Measurements from ENCODE around the gene CDK18. TPM values are rescaled to one million over a fixed set of nuclear protein-coding genes. Genes with fewer than 3 reads are reported as not detected.

CDK18 gene
- total and polyA plus RNA-seq, 9 of the 15 experiments (the other 6 are each of a cell fraction or from before 2014, with no cell fraction given), result 0.05 to 0.69 (median 0.17) TPM; not detected in 2

DNA sequence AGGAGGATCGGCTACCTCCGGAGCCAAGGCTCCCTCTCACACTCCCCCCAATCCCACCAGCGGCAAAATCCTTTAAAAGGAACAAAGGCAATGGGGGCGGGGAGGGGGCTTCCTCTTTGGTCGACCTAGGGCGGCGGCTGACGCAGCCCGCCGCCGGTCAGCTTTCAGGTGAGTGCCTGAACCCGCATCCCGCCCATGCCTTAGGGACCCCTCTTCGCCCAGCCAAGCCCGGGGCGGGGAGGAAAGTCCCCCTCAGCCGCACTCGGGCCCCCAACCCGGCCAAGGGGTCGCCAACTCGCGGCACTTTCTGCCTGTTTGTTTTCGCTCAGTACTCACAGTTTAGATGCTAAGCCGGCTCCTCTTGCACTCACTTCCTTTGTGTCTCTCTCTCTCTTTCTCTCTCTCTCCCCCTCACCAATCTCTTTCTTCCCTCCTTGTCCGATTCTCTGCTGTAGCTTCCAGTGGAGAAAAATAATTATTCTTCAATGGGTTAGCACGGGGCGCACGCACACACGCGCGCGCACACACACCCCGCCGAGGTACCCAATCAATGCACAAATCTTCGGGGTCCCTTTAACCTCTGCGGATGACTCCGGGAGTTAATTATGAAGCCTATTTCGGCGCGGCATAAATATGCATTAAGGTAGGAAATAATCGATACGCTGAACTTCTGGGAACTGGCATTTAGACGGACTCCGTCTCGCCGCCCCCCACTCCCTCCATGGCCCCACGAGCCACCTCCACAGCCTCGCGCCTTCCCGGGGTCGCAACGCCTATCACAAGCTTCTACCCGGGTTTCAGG, 48.7 kb upstream of the CDK18 start, which contains the start of gene BLACAT1:
Gene BLACAT1, minus strand, starts transcription at position 465 of the 802 bp plus-strand sequence.
- H3K27ac ChIP-seq (ENCODE audit: extremely low read depth, low read depth, low read length), result no peak within 1 kb of the TSS
- WGBS (ENCODE audit: insufficient coverage, low coverage, missing lambda C conversion rate), result 37% methylated on average over 50 of the region's 53 CpGs
- H3K79me2 ChIP-seq (ENCODE audit: control insufficient read depth, insufficient read depth, low read length), result no peaks in the 10 kb centered on the region
- DNase-seq (ENCODE audit: extremely low read depth in 1 of 4, low spot score in 3 of 4) (no peak), ATAC-seq (no peak), FAIRE-seq (no peak)
- H3K27me3 ChIP-seq (ENCODE audit: control insufficient read depth in 2 of 2, insufficient read depth in 2 of 2, low read length in 2 of 2), result peaks cover 33 to 56% of the 10 kb centered on the region in 2 experiments
- CTCF ChIA-PET (ENCODE audit: low intra/inter-chr PET ratio), result no interaction called here
- H2AFZ ChIP-seq (ENCODE audit: low read depth, low read length), result no peak within 1 kb of the TSS
- no peak within 1 kb of the TSS for H3K4me3 ChIP-seq
- peaks cover 5% of the 10 kb centered on the region; the same call in 1 of the 2 replicates for H4K20me1 ChIP-seq (replicated peaks; ENCODE audit: control insufficient read depth, insufficient read depth, low read length)
- intact Hi-C loops (cut with micrococcal nuclease) (no loop called here), in situ Hi-C loops (cut with MboI) (no loop called here)
- H3K36me3 ChIP-seq (ENCODE audit: control insufficient read depth, insufficient read depth, low read length), result no peaks in the 10 kb centered on the region
- H3K9me1 ChIP-seq (ENCODE audit: control insufficient read depth, insufficient read depth, low read length), result no peaks in the 10 kb centered on the region
- H3K9ac ChIP-seq (ENCODE audit: insufficient read depth in 1 of 2, low read depth in 2 of 2, low read length in 2 of 2), result no peak within 1 kb of the TSS
- H3K4me1 ChIP-seq (replicated peaks in 1 of 2; ENCODE audit: control insufficient read depth in 2 of 2, insufficient read depth in 2 of 2, low read length in 2 of 2), result peaks cover 5 to 23% of the 10 kb centered on the region in 2 experiments; a peak in 4 of 5 replicates
- TF ChIP-seq ATF1 (CRISPR knock-in tag; IDR thresholded peaks at IDR 0.05) (no peak), ATF1 (tag; IDR thresholded peaks at IDR 0.05) (no peak), ELF4 (CRISPR knock-in tag; IDR thresholded peaks at IDR 0.05) (no peak), LEF1 (IDR thresholded peaks at IDR 0.05) (no peak), PHF21A (IDR thresholded peaks at IDR 0.05; ENCODE audit: borderline replicate concordance, low read depth) (no peak), ERF (CRISPR knock-in tag; IDR thresholded peaks at IDR 0.05) (no peak), KLF16 (IDR thresholded peaks at IDR 0.05) (no peak), ZNF134 (CRISPR knock-in tag; conservative IDR thresholded peaks at IDR 0.05) (no peak), ZFP30 (CRISPR knock-in tag; IDR thresholded peaks at IDR 0.05; ENCODE audit: borderline replicate concordance) (no peak), ZNF444 (CRISPR knock-in tag; IDR thresholded peaks at IDR 0.05) (no peak), ZNF561 (CRISPR knock-in tag; conservative IDR thresholded peaks at IDR 0.05) (no peak), TGIF2 (CRISPR knock-in tag; IDR thresholded peaks at IDR 0.05) (no peak), SETDB1 (IDR thresholded peaks at IDR 0.05; ENCODE audit: low read length) (no peak), STAT5B (CRISPR knock-in tag; IDR thresholded peaks at IDR 0.05) (no peak), NFXL1 (CRISPR knock-in tag; IDR thresholded peaks at IDR 0.05) (no peak), ZNF143 (CRISPR knock-in tag; IDR thresholded peaks at IDR 0.05) (no peak), MYC (IDR thresholded peaks at IDR 0.05; ENCODE audit: low read depth, low read length) (no peak), MYC (CRISPR knock-in tag; IDR thresholded peaks at IDR 0.05; ENCODE audit: borderline replicate concordance, low read depth) (no peak), ZZZ3 (IDR thresholded peaks at IDR 0.05) (no peak)
- TF ChIP-seq, protein P1, sequence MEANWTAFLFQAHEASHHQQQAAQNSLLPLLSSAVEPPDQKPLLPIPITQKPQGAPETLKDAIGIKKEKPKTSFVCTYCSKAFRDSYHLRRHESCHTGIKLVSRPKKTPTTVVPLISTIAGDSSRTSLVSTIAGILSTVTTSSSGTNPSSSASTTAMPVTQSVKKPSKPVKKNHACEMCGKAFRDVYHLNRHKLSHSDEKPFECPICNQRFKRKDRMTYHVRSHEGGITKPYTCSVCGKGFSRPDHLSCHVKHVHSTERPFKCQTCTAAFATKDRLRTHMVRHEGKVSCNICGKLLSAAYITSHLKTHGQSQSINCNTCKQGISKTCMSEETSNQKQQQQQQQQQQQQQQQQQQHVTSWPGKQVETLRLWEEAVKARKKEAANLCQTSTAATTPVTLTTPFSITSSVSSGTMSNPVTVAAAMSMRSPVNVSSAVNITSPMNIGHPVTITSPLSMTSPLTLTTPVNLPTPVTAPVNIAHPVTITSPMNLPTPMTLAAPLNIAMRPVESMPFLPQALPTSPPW (CRISPR knock-in tag; IDR thresholded peaks at IDR 0.05), result no peak
- TF ChIP-seq, protein P2, sequence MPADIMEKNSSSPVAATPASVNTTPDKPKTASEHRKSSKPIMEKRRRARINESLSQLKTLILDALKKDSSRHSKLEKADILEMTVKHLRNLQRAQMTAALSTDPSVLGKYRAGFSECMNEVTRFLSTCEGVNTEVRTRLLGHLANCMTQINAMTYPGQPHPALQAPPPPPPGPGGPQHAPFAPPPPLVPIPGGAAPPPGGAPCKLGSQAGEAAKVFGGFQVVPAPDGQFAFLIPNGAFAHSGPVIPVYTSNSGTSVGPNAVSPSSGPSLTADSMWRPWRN (IDR thresholded peaks at IDR 0.05; ENCODE audit: low read depth), result no peak
- BruUV-seq (replicated peaks), result no TSS peak
- no peaks in the 10 kb centered on the region for H3K9me3 ChIP-seq (replicated peaks; ENCODE audit: control insufficient read depth, insufficient read depth, low read depth, low read length)
- no peak within 1 kb of the TSS for H3K4me2 ChIP-seq (ENCODE audit: insufficient read depth, low read length)
- POLR2A ChIA-PET, result interaction anchor here (0.6 to 1.3 kb wide), 4 partner anchors 8 to 1160 kb away, joined by 3 to 4 read pairs (median 4); no protein-coding TSS in a partner anchor
